ENCODE measurements around the gene MYOZ2. TPM values are rescaled to one million over a fixed set of nuclear protein-coding genes. Genes with fewer than 3 reads are reported as not detected.

MYOZ2 gene
- total and polyA plus RNA-seq, 2 donors (not counting 3 experiments of a cell fraction or from before 2014, with no cell fraction given): 0.11 to 0.13 TPM

DNA sequence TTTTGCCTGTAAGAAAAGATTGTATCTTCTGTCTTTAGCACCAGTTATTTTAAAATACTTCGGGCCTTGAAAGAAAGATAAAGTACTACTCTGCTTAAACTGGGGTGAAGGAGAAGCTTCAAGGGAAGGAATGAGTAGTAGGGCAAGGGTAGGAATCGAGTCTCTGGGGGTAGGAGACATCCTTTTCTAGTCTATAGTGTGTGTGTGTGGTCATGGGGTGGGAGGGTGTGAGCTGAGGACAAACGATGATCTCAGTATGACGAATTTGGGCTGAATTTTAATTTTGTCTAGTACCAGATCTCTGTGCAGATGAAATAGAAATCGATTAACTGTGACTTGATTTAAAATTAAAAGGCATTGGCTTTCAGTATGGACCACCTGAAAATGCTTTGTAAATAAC lies 3.3 kb upstream of the MYOZ2 start:
- H3K36me3 ChIP-seq (ENCODE audit: control insufficient read depth in 2 of 2, extremely low read depth in 1 of 2, insufficient read depth in 2 of 2, low read length in 2 of 2): no peaks in the 10 kb centered on the region
- no peak overlapping the region for H3K9ac ChIP-seq (replicated peaks; ENCODE audit: extremely low read depth, insufficient read depth, low read length)
- no peaks in the 10 kb centered on the region for H3K27me3 ChIP-seq (ENCODE audit: control insufficient read depth in 2 of 2, insufficient read depth in 2 of 2, low read length in 2 of 2)
- peaks cover 18% of the 10 kb centered on the region for H3K4me1 ChIP-seq (ENCODE audit: control insufficient read depth, extremely low read depth, insufficient read depth, low read length)
- no peak overlapping the region for H3K27ac ChIP-seq (ENCODE audit: insufficient read depth, low read depth, low read length)
- POLR2A ChIA-PET: no interaction called here
- CTCF ChIA-PET: no interaction called here
- BruUV-seq (replicated peaks): no TSS peak
- no peaks in the 10 kb centered on the region for H4K20me1 ChIP-seq (replicated peaks; ENCODE audit: control insufficient read depth, extremely low read depth, insufficient read depth, low read length)
- no peak overlapping the region for H3K4me2 ChIP-seq (ENCODE audit: insufficient read depth, low read length)
- no peaks in the 10 kb centered on the region for H3K9me3 ChIP-seq (replicated peaks; ENCODE audit: control insufficient read depth, insufficient read depth, low read length)
- H3K9me1 ChIP-seq (replicated peaks; ENCODE audit: control insufficient read depth, extremely low read depth, insufficient read depth, low read length): no peaks in the 10 kb centered on the region
- DNase-seq (ENCODE audit: low read depth, low spot score): no peak
- H2AFZ ChIP-seq (ENCODE audit: low read depth, low read length): peak overlapping the region; percentile 11
- no peak overlapping the region for H3K4me3 ChIP-seq (replicated peaks in 1 of 3; ENCODE audit: insufficient read depth in 1 of 3, low read depth in 1 of 3, low read length in 3 of 3)
- TF ChIP-seq, protein P1, sequence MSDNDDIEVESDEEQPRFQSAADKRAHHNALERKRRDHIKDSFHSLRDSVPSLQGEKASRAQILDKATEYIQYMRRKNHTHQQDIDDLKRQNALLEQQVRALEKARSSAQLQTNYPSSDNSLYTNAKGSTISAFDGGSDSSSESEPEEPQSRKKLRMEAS (IDR thresholded peaks at IDR 0.05; ENCODE audit: insufficient read depth, insufficient read length): no peak
- no peak for TF ChIP-seq MYC (IDR thresholded peaks at IDR 0.05; ENCODE audit: low read depth, low read length)
- no peak for TF ChIP-seq POLR2AphosphoS5 (IDR thresholded peaks at IDR 0.05; ENCODE audit: insufficient read depth, low read depth, low read length)
- TF ChIP-seq GATA2 (IDR thresholded peaks at IDR 0.05; ENCODE audit: insufficient read depth, insufficient read length, low read depth, low read length): no peak
- no peak for TF ChIP-seq EZH2 (IDR thresholded peaks at IDR 0.05; ENCODE audit: borderline replicate concordance, low read depth, low read length, severe bottlenecking)
- TF ChIP-seq POLR2A (IDR thresholded peaks at IDR 0.05; ENCODE audit: low read depth, low read length): no peak
- no peak for TF ChIP-seq JUN (IDR thresholded peaks at IDR 0.05; ENCODE audit: borderline replicate concordance, insufficient read depth, insufficient read length, low read depth)
- TF ChIP-seq, protein P2, sequence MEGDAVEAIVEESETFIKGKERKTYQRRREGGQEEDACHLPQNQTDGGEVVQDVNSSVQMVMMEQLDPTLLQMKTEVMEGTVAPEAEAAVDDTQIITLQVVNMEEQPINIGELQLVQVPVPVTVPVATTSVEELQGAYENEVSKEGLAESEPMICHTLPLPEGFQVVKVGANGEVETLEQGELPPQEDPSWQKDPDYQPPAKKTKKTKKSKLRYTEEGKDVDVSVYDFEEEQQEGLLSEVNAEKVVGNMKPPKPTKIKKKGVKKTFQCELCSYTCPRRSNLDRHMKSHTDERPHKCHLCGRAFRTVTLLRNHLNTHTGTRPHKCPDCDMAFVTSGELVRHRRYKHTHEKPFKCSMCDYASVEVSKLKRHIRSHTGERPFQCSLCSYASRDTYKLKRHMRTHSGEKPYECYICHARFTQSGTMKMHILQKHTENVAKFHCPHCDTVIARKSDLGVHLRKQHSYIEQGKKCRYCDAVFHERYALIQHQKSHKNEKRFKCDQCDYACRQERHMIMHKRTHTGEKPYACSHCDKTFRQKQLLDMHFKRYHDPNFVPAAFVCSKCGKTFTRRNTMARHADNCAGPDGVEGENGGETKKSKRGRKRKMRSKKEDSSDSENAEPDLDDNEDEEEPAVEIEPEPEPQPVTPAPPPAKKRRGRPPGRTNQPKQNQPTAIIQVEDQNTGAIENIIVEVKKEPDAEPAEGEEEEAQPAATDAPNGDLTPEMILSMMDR (IDR thresholded peaks at IDR 0.05; ENCODE audit: extremely low read depth in 1 of 2, insufficient read depth in 1 of 2, low read depth in 1 of 2, low read length in 2 of 2): no peak
- TF ChIP-seq FOS (IDR thresholded peaks at IDR 0.05; ENCODE audit: borderline replicate concordance, insufficient read depth, low read length): no peak
- no peaks in the 10 kb centered on the region for H3K79me2 ChIP-seq (ENCODE audit: control insufficient read depth, insufficient read depth, low read length)
- dilution Hi-C loops (cut with MboI; ENCODE audit: extremely low pct_ligation_motif_present, low sequenced_read_pairs) (no loop called here), intact Hi-C loops (cut with micrococcal nuclease) (no loop called here)
- FAIRE-seq: no peak

Data from endothelial cell of umbilical vein (primary cell).